K562 (cell line): ENCODE measurements around the gene GEMIN4. TPM values are rescaled to one million over a fixed set of nuclear protein-coding genes. Genes with fewer than 3 reads are reported as not detected.

Experiments
- ATAC-seq: fragments of 200-7000 bp; cut with Tn5 transposase; 3 replicates; pipeline ENCODE4 v1.9.1; 2020; ENCODE audit warnings: moderate library complexity
- BruUV-seq: library from RNA; stranded (reverse); fragments of 400-500 nt; replicated peaks from 2 replicates; lab custom pipeline; 2021; lab: Mats Ljungman, UMichigan
- CTCF ChIA-PET: fragments of 300-600 bp; formaldehyde crosslinking; extraction: SDS; loops from one replicate; lab custom pipeline; 2021; ENCODE audit warnings: low intra/inter-chr PET ratio; lab: Yijun Ruan, JAX
- POLR2A ChIA-PET: fragments of 300-600, 350-650 bp; sonication (Branson Sonifier 250); formaldehyde crosslinking; extraction: SDS; loops from one replicate; lab custom pipeline; 2021; ENCODE audit warnings: antibody characterized with exemption, inconsistent platforms; lab: Yijun Ruan, JAX
- DNase-seq, 4 experiments: peaks; one replicate each; pipeline versions ENCODE4 v3.0.0 to v3.0.0-alpha.2; 2011 to 2018; ENCODE audit warnings: low spot score in 3 of 4, mixed read lengths in 3 of 4; ENCODE audit errors: extremely low read depth in 1 of 4
- FAIRE-seq: peaks from 2 replicates; lab custom pipeline; 2011; peaks lifted over from hg19 to GRCh38; lab: Jason Lieb, UNC
- H2AFZ ChIP-seq: 2 replicates; pipeline ENCODE4 v1.6.0; 2011; ENCODE audit warnings: low read depth, low read length, control low read depth, inconsistent platforms
- H3K27ac ChIP-seq: fragments of 200-600 bp; 3 replicates; pipeline ENCODE4 v1.8.0; 2011; ENCODE audit warnings: low read depth, mild to moderate bottlenecking, control low read depth, inconsistent platforms, low read length, moderate library complexity, mixed read lengths; ENCODE audit errors: extremely low read depth
- H3K27me3 ChIP-seq, 2 experiments: fragments of 300-600 bp in 1 of 2; 2 replicates in 1 of 2; 3 replicates in 1 of 2; pipeline versions ENCODE4 v1.6.0 to v1.8.0; 2011; ENCODE audit warnings: inconsistent platforms in 2 of 2, low read length in 2 of 2, mild to moderate bottlenecking in 1 of 2, mixed read lengths in 1 of 2, moderate library complexity in 1 of 2; ENCODE audit not compliant: control insufficient read depth in 2 of 2, insufficient read depth in 2 of 2
- H3K36me3 ChIP-seq: fragments of 300-600 bp; 3 replicates; pipeline ENCODE4 v1.8.0; 2011; ENCODE audit warnings: mild to moderate bottlenecking, low read length, inconsistent platforms; ENCODE audit not compliant: control insufficient read depth, insufficient read depth
- H3K4me1 ChIP-seq, 2 experiments: fragments of 200-600 bp in 1 of 2; replicated peaks in 1 of 2; 2 replicates in 1 of 2; 3 replicates in 1 of 2; pipeline versions ENCODE4 v1.5.1 to v1.8.0; 2011; ENCODE audit warnings: inconsistent platforms in 2 of 2, low read length in 2 of 2, mild to moderate bottlenecking in 1 of 2, mixed read lengths in 1 of 2, moderate library complexity in 1 of 2; ENCODE audit not compliant: control insufficient read depth in 2 of 2, insufficient read depth in 2 of 2
- H3K4me2 ChIP-seq: 2 replicates; pipeline ENCODE4 v1.6.1; 2011; ENCODE audit warnings: low read length, control low read depth, inconsistent platforms, mixed read lengths; ENCODE audit not compliant: insufficient read depth
- H3K4me3 ChIP-seq: fragments of 200-600 bp; sonication (generic), shearing (Covaris generic); 2 replicates; pipeline ENCODE4 v1.5.1; 2016; ENCODE audit warnings: control low read depth, inconsistent platforms
- H3K79me2 ChIP-seq: fragments of 200-600 bp; 3 replicates; pipeline ENCODE4 v1.8.0; 2011; ENCODE audit warnings: low read length, inconsistent platforms; ENCODE audit not compliant: control insufficient read depth, insufficient read depth
- H3K9ac ChIP-seq, 2 experiments: 2 replicates each; pipeline versions ENCODE4 v1.6.0 to v1.6.1; 2011; ENCODE audit warnings: low read depth in 2 of 2, low read length in 2 of 2, control low read depth in 1 of 2, inconsistent platforms in 1 of 2, mild to moderate bottlenecking in 1 of 2, mixed read lengths in 1 of 2; ENCODE audit not compliant: insufficient read depth in 1 of 2
- H3K9me1 ChIP-seq: one replicate; pipeline ENCODE4 v1.6.0; 2011; ENCODE audit warnings: inconsistent platforms, mild to moderate bottlenecking, low read length, moderate library complexity; ENCODE audit not compliant: control insufficient read depth, insufficient read depth
- H3K9me3 ChIP-seq: replicated peaks from 2 replicates; pipeline ENCODE4 v1.5.1; 2011; ENCODE audit warnings: low read depth, low read length, inconsistent platforms; ENCODE audit not compliant: control insufficient read depth, insufficient read depth
- H4K20me1 ChIP-seq: replicated peaks from 2 replicates; pipeline ENCODE4 v1.6.1; 2011; ENCODE audit warnings: low read length, inconsistent platforms, mixed read lengths; ENCODE audit not compliant: control insufficient read depth, insufficient read depth
- C11orf30 ChIP-seq: fragments of 450-650 bp; IDR thresholded peaks from 2 replicates; pipeline ENCODE4 v1.6.1; 2016; ENCODE audit warnings: low read depth, mild to moderate bottlenecking
- CEBPZ ChIP-seq: fragments of 150-350 bp; IDR thresholded peaks from 2 replicates; pipeline ENCODE4 v1.6.1; 2014; ENCODE audit warnings: low read depth, mild to moderate bottlenecking, low read length, borderline replicate concordance
- DPF2 ChIP-seq: fragments of 450-650 bp; IDR thresholded peaks from 2 replicates; pipeline ENCODE4 v1.6.1; 2016
- EP300 ChIP-seq: IDR thresholded peaks from 2 replicates; pipeline ENCODE4 v1.6.1; 2012; ENCODE audit warnings: low read length, improper control_type of control experiment
- GTF2A2 ChIP-seq: IDR thresholded peaks from 2 replicates; pipeline ENCODE4 v1.6.1; 2016; ENCODE audit warnings: mild to moderate bottlenecking, missing genetic modification characterization, missing compliant biosample characterization
- HDAC1 ChIP-seq, 2 experiments: fragments of 450-650 bp; IDR thresholded peaks; 2 replicates each; pipeline ENCODE4 v1.6.1; 2016 to 2017; ENCODE audit warnings: inconsistent platforms in 1 of 2, mild to moderate bottlenecking in 1 of 2, moderate library complexity in 1 of 2
- IFI16 ChIP-seq: fragments of 250-450 bp; sonication (Bioruptor Pico); IDR thresholded peaks from 2 replicates; pipeline ENCODE4 v2.1.2; 2022; ENCODE audit warnings: mild to moderate bottlenecking, inconsistent platforms
- MCM7 ChIP-seq, 2 experiments: fragments of 450-650 bp; IDR thresholded peaks; 2 replicates each; pipeline ENCODE4 v1.6.1; 2016 to 2018
- MTA3 ChIP-seq: fragments of 450-650 bp; formaldehyde crosslinking; IDR thresholded peaks from 2 replicates; pipeline ENCODE4 v1.6.1; 2017; ENCODE audit warnings: mild to moderate bottlenecking, borderline replicate concordance
- NEUROD1 ChIP-seq: fragments of 150-350 bp; IDR thresholded peaks from 2 replicates; pipeline ENCODE4 v1.6.1; 2014; ENCODE audit warnings: borderline replicate concordance, low read length, low read depth; ENCODE audit not compliant: partially characterized antibody
- NFIX ChIP-seq: fragments of 250-450 bp; sonication (Bioruptor Pico); IDR thresholded peaks from 2 replicates; pipeline ENCODE4 v1.4.0; 2020; ENCODE audit warnings: low read depth, mild to moderate bottlenecking, moderate library complexity
- SMAD4 ChIP-seq: fragments of 250-450 bp; sonication (Bioruptor Pico); conservative IDR thresholded peaks from 2 replicates; pipeline ENCODE4 v1.8.0; 2021; ENCODE audit warnings: inconsistent platforms, mild to moderate bottlenecking, moderate library complexity
- SNRNP70 ChIP-seq: fragments of 200-400 bp; formaldehyde crosslinking; optimal IDR thresholded peaks from 2 replicates; pipeline ENCODE3; 2017; ENCODE audit warnings: low read depth, low read length
- TFAM ChIP-seq: fragments of 250-450 bp; sonication (Bioruptor Pico); conservative IDR thresholded peaks from 2 replicates; pipeline ENCODE4 v1.5.0; 2021; ENCODE audit warnings: mild to moderate bottlenecking, moderate library complexity
- ZNF253 ChIP-seq: fragments of 250-450 bp; sonication (Bioruptor Pico); conservative IDR thresholded peaks from 2 replicates; pipeline ENCODE4 v1.6.1; 2021; ENCODE audit warnings: mild to moderate bottlenecking
- ZNF384 ChIP-seq: IDR thresholded peaks from 2 replicates; pipeline ENCODE4 v1.6.1; 2012; ENCODE audit warnings: low read depth, low read length, improper control_type of control experiment
- WGBS: fragments of 100-300 bp; shearing (Covaris generic); methylation state at CpG from one replicate; pipeline ENCODE4 v1.1.6; 2016; ENCODE audit warnings: low coverage, mixed read lengths; ENCODE audit not compliant: insufficient coverage; ENCODE audit errors: missing lambda C conversion rate; 5-methylcytosine and 5-hydroxymethylcytosine counted together
- in situ Hi-C: fragments of 300-500 bp; cut with MboI; formaldehyde crosslinking; loops from 4 replicates; pipeline ENCODE4 v1.15.0; 2018; ENCODE audit warnings: inconsistent platforms, mixed read lengths
- intact Hi-C: fragments of 100-400 bp; cut with micrococcal nuclease; formaldehyde crosslinking; loops from 2 replicates; pipeline ENCODE4 v1.14.2; 2022
- polyA plus RNA-seq, 8 experiments: library from polyadenylated mRNA; depleted of rRNA in 4 of 8; stranded (reverse) in 5 of 8; unstranded in 3 of 8; fragments of >200 nt; fragmentation: Nextera tagmentation in 2 of 8; fragmentation: Illumina TruSeq in 1 of 8; extraction: Ambion mirVana in 2 of 8; extraction: Trizol in 1 of 8; gene quantifications; 2 replicates each; pipeline versions ENCODE4 v1.2.1 to v1.2.3, GENCODE V29; 2011 to 2014; ENCODE audit warnings: inconsistent platforms in 1 of 8, missing spikeins in 1 of 8
- total RNA-seq, 7 experiments: library from RNA; depleted of rRNA in 6 of 7; stranded (reverse); fragments of >200 nt in 6 of 7; fragmentation: Illumina TruSeq in 2 of 7; extraction: Trizol in 2 of 7; gene quantifications; 2 replicates each; pipeline versions ENCODE4 v1.2.1 to v1.2.3, GENCODE V29; 2011 to 2021; ENCODE audit warnings: low replicate concordance in 1 of 7
- TF ChIP-seq, protein P1 (sequence below): sonication (generic); formaldehyde crosslinking; IDR thresholded peaks from 2 replicates; pipeline ENCODE4 v1.8.0; 2022; ENCODE audit warnings: mild to moderate bottlenecking, missing genetic modification reagents

The GEMIN4 gene
- total and polyA plus RNA-seq, 9 of the 15 experiments (the other 6 are each of a cell fraction or from before 2014, with no cell fraction given): 1.8 to 42.5 (median 10.8) TPM

DNA sequence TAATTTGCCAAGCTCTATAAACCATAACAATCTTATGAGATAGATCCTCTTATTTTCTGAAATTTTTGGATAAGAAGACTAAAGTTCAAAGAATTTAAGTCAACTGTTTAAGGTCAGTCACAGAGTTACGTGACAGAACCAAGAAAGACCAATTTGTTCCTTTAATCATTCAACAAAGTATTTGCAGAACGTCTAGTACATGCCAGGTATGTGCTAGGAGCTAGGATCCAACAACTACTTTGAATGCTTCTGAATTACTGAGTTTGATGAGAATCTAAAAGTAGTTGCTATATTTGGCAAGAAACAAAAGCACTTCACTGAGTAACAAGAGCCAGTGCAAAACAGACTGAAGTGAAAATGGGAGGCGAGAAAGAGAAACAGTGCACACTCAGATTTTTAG, 15.0 kb upstream of the GEMIN4 start:
- DNase-seq (no peak), FAIRE-seq (no peak), ATAC-seq (no peak)
- H3K36me3 ChIP-seq: peaks cover 61% of the 10 kb centered on the region
- H3K4me2 ChIP-seq: no peak overlapping the region
- ChIA-PET CTCF (no interaction called here), POLR2A (interaction anchor here (1.4 kb wide), 1 partner anchor 12 kb away, joined by 3 read pairs; no protein-coding TSS in a partner anchor)
- BruUV-seq: no TSS peak
- H3K27me3 ChIP-seq: no peaks in the 10 kb centered on the region
- in situ Hi-C loops: no loop called here
- H3K4me3 ChIP-seq: no peak overlapping the region
- no peak overlapping the region for H3K27ac ChIP-seq
- H2AFZ ChIP-seq: no peak overlapping the region
- intact Hi-C loops: no loop called here
- 76% methylated on average over 3 of the region's 3 CpGs for WGBS
- no peaks in the 10 kb centered on the region for H3K9me1 ChIP-seq
- H3K79me2 ChIP-seq: no peaks in the 10 kb centered on the region
- no peaks in the 10 kb centered on the region for H4K20me1 ChIP-seq
- H3K4me1 ChIP-seq: no peaks in the 10 kb centered on the region
- H3K9me3 ChIP-seq: no peaks in the 10 kb centered on the region
- H3K9ac ChIP-seq: no peak overlapping the region
- TF ChIP-seq ZNF384 (no peak), CEBPZ (no peak), IFI16 (CRISPR knock-in tag) (no peak), HDAC1 (IDR thresholded peaks at IDR 0.05) (no peak), DPF2 (no peak), NFIX (CRISPR knock-in tag) (no peak), ZNF253 (CRISPR knock-in tag) (no peak), C11orf30 (no peak), TFAM (CRISPR knock-in tag) (no peak), SNRNP70 (no peak), SMAD4 (no peak), GTF2A2 (no peak), MCM7 (IDR thresholded peaks at IDR 0.05) (no peak), MTA3 (no peak), NEUROD1 (no peak), EP300 (no peak)
- TF ChIP-seq, protein P1, sequence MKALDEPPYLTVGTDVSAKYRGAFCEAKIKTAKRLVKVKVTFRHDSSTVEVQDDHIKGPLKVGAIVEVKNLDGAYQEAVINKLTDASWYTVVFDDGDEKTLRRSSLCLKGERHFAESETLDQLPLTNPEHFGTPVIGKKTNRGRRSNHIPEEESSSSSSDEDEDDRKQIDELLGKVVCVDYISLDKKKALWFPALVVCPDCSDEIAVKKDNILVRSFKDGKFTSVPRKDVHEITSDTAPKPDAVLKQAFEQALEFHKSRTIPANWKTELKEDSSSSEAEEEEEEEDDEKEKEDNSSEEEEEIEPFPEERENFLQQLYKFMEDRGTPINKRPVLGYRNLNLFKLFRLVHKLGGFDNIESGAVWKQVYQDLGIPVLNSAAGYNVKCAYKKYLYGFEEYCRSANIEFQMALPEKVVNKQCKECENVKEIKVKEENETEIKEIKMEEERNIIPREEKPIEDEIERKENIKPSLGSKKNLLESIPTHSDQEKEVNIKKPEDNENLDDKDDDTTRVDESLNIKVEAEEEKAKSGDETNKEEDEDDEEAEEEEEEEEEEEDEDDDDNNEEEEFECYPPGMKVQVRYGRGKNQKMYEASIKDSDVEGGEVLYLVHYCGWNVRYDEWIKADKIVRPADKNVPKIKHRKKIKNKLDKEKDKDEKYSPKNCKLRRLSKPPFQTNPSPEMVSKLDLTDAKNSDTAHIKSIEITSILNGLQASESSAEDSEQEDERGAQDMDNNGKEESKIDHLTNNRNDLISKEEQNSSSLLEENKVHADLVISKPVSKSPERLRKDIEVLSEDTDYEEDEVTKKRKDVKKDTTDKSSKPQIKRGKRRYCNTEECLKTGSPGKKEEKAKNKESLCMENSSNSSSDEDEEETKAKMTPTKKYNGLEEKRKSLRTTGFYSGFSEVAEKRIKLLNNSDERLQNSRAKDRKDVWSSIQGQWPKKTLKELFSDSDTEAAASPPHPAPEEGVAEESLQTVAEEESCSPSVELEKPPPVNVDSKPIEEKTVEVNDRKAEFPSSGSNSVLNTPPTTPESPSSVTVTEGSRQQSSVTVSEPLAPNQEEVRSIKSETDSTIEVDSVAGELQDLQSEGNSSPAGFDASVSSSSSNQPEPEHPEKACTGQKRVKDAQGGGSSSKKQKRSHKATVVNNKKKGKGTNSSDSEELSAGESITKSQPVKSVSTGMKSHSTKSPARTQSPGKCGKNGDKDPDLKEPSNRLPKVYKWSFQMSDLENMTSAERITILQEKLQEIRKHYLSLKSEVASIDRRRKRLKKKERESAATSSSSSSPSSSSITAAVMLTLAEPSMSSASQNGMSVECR: no peak
